ENCODE results near the gene LCN6.
"Not testable (repeated sequence)": the region's sequence is repeated elsewhere in the genome, so short reads cannot be mapped to it uniquely, and the experiment has no call there.

The LCN6 gene

DNA sequence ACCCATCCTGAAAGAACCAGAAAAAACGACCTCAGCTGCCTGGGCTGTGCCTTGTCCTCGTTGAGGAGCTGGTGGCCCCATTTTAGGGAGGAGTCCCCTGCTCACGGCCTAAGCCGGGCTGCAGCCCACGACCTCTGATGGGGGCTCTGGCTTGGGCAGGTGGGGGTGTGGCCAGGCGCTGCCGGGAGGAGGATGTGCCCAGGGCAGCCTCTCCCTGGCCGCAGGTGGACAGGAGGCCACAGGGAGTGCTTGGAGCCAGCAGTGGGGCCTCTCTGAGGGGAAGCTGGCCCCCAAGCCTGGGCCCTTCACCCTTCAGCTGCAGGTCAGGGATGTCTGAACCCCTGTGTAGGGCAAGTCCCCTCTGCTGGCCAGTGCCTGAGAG is 33.4 kb downstream of the LCN6 start:
- Mint-ChIP-seq H3K27ac (no peak overlapping the region), H3K36me3 (no peaks in the 10 kb centered on the region), H3K9me3 (no peaks in the 10 kb centered on the region), H3K4me3 (no peak overlapping the region), H3K4me1 (peaks cover 4% of the 10 kb centered on the region), H3K27me3 (peaks cover 62% of the 10 kb centered on the region)
- CTCF ChIA-PET, result interaction anchor here (1.1 to 1.7 kb wide), 2 partner anchors 12 to 15 kb away, joined by 4 to 5 read pairs; no protein-coding TSS in a partner anchor
- DNase-seq, result no peak

DNA sequence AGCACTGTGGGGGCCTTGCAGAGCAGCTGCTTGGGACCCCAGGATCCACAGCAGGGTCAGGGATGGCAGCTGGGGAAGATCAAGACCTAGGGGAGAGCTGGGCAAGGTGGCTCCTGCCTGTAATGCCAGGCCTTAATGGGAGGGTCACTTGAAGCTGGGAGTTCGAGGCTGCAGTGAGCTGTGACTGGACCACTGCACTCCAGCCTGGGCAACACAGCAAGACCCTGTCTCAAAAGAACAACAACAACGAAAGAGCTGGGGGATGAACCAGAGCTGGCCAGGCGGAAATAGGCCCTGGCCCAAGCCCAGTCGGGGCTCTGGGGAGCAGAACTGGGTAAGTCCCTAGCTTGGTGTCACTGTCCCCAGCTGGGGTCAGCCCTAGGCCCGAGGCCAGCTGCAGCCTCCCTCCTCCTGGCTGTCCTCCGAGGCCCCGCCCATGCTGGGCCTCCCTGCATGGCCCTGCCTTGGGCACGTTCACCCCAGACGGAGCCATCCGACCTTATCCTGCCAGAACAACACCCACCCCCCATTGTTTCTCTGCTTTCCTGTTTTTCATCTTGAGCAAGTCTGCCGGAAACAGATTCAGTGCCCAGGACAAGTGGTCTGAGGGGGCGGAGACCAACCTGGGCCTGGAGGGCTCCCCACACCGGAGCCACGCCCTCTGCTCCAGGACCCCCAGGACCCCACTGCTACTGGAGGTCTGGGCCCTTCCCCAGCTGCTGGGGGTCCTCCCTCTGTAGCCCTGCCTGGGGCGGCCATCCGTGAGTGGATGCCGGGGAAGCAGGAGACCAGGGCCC is 34.0 kb downstream of the LCN6 start:
- Mint-ChIP-seq H3K27me3 (peaks cover 68% of the 10 kb centered on the region), H3K36me3 (no peaks in the 10 kb centered on the region), H3K4me1 (peaks cover 4% of the 10 kb centered on the region), H3K9me3 (no peaks in the 10 kb centered on the region), H3K27ac (no peak overlapping the region), H3K4me3 (no peak overlapping the region)
- no peak for DNase-seq
- CTCF ChIA-PET, result interaction anchor here (1.3 to 1.7 kb wide), 2 partner anchors 12 to 315 kb away, joined by 3 to 5 read pairs; no protein-coding TSS in a partner anchor

- H3K27me3 Mint-ChIP-seq, result peaks cover 75% of the 10 kb centered on the region
- CTCF ChIA-PET, result interaction anchor here (0.8 to 1.7 kb wide), 3 partner anchors 13 to 316 kb away, joined by 3 to 5 read pairs (median 4); no protein-coding TSS in a partner anchor
- no peaks in the 10 kb centered on the region for H3K9me3 Mint-ChIP-seq
- no peak overlapping the region for H3K4me3 Mint-ChIP-seq
- no peaks in the 10 kb centered on the region for H3K36me3 Mint-ChIP-seq
- no peak for DNase-seq
- H3K4me1 Mint-ChIP-seq, result peaks cover 4% of the 10 kb centered on the region
- H3K27ac Mint-ChIP-seq, result no peak overlapping the region
Observed at GRCh38 chr9:136713550-136713949, 34.8 kb downstream of the LCN6 start.

- Mint-ChIP-seq H3K27me3 (peaks cover 79% of the 10 kb centered on the region), H3K4me3 (no peak overlapping the region), H3K4me1 (peaks cover 4% of the 10 kb centered on the region), H3K9me3 (no peaks in the 10 kb centered on the region), H3K27ac (no peak overlapping the region), H3K36me3 (no peaks in the 10 kb centered on the region)
- CTCF ChIA-PET, result interaction anchor here (0.8 to 1.3 kb wide), 2 partner anchors 14 to 316 kb away, joined by 3 to 4 read pairs; no protein-coding TSS in a partner anchor
- no peak for DNase-seq
Observed at GRCh38 chr9:136712690-136713544, 35.4 kb downstream of the LCN6 start.

GRCh38 chr9:136711751-136712689 is 36.3 kb downstream of the LCN6 start, which contains the start of gene DIPK1B:
Gene DIPK1B, plus strand, starts transcription at chr9:136712572. Its CDS starts 94 bp downstream, at chr9:136712666.
- Mint-ChIP-seq H3K27ac (no peak within 1 kb of the TSS), H3K4me1 (peaks cover 4% of the 10 kb centered on the region), H3K9me3 (no peaks in the 10 kb centered on the region), H3K27me3 (peaks cover 85% of the 10 kb centered on the region), H3K4me3 (peak within 1 kb of the TSS; percentile 56), H3K36me3 (no peaks in the 10 kb centered on the region)
- CTCF ChIA-PET, result no interaction called here
- DNase-seq, result no peak

DNA sequence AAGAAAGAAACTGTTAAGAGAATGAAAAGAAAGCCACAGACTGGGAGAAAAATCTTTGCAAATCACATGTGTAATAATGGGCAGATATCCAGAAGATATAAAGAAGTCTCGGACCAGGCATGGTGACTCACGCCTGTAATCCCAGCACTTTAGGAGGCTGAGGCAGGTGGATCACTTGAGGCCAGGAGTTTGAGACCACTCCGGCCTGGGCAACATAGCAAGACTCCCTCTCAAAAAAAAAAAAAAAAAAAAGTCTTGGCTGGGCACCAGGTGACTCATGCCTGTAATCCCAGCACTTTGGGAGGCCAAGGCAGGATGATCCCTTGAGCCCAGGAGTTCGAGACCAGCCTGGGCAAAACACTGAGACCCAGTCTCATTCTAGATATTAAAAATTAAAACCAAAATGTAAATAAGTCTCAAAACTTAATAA is 37.1 kb downstream of the LCN6 start:
- H3K9me3 Mint-ChIP-seq, H3K36me3 Mint-ChIP-seq, H3K27ac Mint-ChIP-seq, H3K4me1 Mint-ChIP-seq, DNase-seq, CTCF ChIA-PET: not testable (repeated sequence)
- H3K4me3 Mint-ChIP-seq, result peak overlapping the region; percentile 56
- H3K27me3 Mint-ChIP-seq, result peaks cover 91% of the 10 kb centered on the region

- Mint-ChIP-seq H3K4me3 (no peak overlapping the region), H3K9me3 (no peaks in the 10 kb centered on the region), H3K27me3 (peaks cover 91% of the 10 kb centered on the region), H3K36me3 (no peaks in the 10 kb centered on the region), H3K27ac (no peak overlapping the region), H3K4me1 (peaks cover 4% of the 10 kb centered on the region)
- CTCF ChIA-PET, result no interaction called here
- DNase-seq, result no peak
Observed at GRCh38 chr9:136710543-136710942, 37.8 kb downstream of the LCN6 start.

DNA sequence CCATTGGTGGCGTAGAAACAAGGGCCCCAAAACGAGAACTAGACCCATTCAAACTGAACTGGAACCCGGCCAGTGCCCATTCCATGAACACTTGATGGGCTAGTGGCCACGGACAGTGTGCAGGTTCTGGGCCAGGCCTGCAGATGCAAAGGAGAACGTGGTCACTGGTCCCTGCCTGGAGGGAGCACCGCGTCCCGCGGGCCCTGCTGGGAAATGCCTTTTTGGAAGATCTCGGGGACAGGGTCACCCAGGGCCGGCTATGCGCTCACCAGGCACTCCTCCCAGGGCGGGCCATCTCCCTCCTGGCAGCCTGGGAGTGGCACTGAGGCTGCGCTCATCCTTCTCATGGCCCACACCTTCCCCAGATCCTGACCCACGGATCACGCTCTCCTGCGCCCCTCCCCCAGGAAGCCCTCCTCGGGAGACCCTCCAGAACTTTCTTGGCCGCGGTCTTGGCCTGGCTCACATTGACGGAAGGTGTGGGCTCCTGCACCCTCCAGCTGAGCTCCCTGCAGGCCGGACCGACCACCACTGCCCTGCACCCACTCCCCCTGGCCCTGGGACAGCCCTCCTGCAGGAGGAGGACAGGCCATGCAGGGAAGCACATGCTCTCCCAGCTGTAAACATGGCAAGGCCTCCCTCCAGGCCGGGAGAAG is 38.7 kb downstream of the LCN6 start:
- CTCF ChIA-PET, result no interaction called here
- no peak overlapping the region for H3K27ac Mint-ChIP-seq
- no peak for DNase-seq
- H3K27me3 Mint-ChIP-seq, result peaks cover 91% of the 10 kb centered on the region
- peaks cover 4% of the 10 kb centered on the region for H3K4me1 Mint-ChIP-seq
- no peak overlapping the region for H3K4me3 Mint-ChIP-seq
- no peaks in the 10 kb centered on the region for H3K9me3 Mint-ChIP-seq
- no peaks in the 10 kb centered on the region for H3K36me3 Mint-ChIP-seq

DNA sequence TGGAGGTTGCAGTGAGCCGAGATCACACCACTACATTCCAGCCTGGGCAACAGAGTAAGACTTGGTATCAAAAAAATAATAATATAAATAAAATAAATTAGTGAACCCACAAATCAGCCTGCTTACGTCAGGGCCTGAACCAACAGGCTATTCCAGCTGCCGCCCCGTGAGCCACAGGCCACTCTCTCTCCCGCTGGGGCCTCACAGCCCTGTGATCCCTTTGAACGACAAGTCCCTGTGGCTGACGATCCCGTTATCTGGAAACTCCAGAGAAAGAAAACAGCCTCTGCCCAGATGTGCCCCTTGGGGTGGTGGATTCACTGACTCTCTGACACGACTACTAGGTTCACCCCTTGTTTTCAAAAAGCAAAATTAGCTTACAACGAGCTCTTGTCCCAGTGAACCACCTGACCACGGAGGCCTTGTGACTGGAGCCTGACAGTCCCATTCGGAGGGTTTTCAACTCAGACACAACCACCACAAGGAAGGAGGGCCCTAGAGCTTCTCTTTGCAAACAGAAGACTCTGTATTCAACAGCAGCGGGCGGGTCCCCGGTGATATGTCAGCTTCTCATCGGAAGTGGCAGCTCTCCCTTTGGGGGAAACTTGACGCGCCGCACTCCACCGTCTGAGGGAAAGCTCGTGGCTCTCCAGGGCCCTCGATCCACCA is 40.3 kb downstream of the LCN6 start:
- Mint-ChIP-seq H3K9me3 (no peaks in the 10 kb centered on the region), H3K36me3 (no peaks in the 10 kb centered on the region), H3K27me3 (peaks cover 91% of the 10 kb centered on the region), H3K4me3 (no peak overlapping the region), H3K4me1 (peaks cover 4% of the 10 kb centered on the region), H3K27ac (no peak overlapping the region)
- no peak for DNase-seq
- CTCF ChIA-PET, result no interaction called here

- H3K27ac Mint-ChIP-seq, result no peak overlapping the region
Observed at GRCh38 chr9:136707011-136707410, 41.3 kb downstream of the LCN6 start.

DNA sequence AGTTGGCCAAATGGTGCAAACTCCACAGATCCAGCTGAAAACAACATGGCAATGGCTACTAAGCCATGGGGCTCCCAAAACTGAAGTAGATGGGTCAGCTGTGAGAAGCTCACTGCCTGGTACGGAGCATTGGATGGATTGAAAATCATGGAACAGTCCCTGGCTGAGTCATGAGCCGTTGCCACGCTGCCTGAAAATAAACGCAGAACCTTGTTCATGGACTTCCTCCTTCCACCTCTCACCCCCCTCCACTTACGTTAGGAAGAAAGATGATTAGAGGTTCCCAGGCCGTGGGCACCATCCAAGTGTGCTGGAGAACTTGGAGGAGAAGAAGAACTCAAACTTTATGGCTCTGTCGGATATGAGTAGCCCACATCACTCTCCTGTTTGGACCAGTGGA is 42.8 kb downstream of the LCN6 start:
- no peaks in the 10 kb centered on the region for H3K9me3 Mint-ChIP-seq
- no peaks in the 10 kb centered on the region for H3K36me3 Mint-ChIP-seq
- H3K4me3 Mint-ChIP-seq, result no peak overlapping the region
- CTCF ChIA-PET, result no interaction called here
- H3K4me1 Mint-ChIP-seq, result peaks cover 15% of the 10 kb centered on the region
- H3K27ac Mint-ChIP-seq, result no peak overlapping the region
- peaks cover 92% of the 10 kb centered on the region for H3K27me3 Mint-ChIP-seq
- no peak for DNase-seq

More at GRCh38 chr9:136707011-136707410, 41.3 kb downstream of the LCN6 start:
- Mint-ChIP-seq H3K4me3 (no peak overlapping the region), H3K27me3 (peaks cover 92% of the 10 kb centered on the region), H3K9me3 (no peaks in the 10 kb centered on the region), H3K36me3 (no peaks in the 10 kb centered on the region), H3K4me1 (peaks cover 6% of the 10 kb centered on the region)
- no peak for DNase-seq
- CTCF ChIA-PET, result no interaction called here

DNA sequence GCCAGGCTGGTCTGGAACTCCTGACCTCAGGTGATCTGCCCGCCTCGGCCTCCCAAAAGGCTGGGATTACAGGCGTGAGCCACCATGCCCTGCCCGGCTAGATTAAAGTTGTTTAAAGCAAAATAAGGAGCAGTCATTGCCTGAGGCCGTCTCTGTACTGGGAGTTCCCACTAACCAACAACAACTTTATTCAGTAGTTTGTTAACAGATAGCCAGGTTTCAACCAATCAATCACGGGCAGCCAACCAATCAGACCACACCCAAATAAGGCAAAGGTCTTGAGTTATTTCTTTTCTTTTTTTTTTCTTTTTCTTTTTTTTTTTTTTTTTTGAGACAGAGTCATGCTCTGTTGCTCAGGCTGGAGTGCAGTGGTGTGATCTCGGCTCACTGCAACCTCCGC is 43.6 kb downstream of the LCN6 start:
- H3K4me3 Mint-ChIP-seq, H3K36me3 Mint-ChIP-seq, H3K27ac Mint-ChIP-seq, H3K9me3 Mint-ChIP-seq, CTCF ChIA-PET, DNase-seq: not testable (repeated sequence)
- peaks cover 20% of the 10 kb centered on the region for H3K4me1 Mint-ChIP-seq
- peaks cover 92% of the 10 kb centered on the region for H3K27me3 Mint-ChIP-seq

- Mint-ChIP-seq H3K27ac (peak overlapping the region; percentile 52), H3K9me3 (no peaks in the 10 kb centered on the region), H3K36me3 (no peaks in the 10 kb centered on the region), H3K27me3 (peaks cover 90% of the 10 kb centered on the region), H3K4me3 (no peak overlapping the region), H3K4me1 (peaks cover 20% of the 10 kb centered on the region)
- CTCF ChIA-PET, result no interaction called here
- no peak for DNase-seq
Observed at GRCh38 chr9:136703276-136703860, 45.0 kb downstream of the LCN6 start.

Data from activated naive CD4-positive, alpha-beta T cell treated with anti-CD3 and anti-CD28 coated beads, Interleukin-2, amount 10 ng/mL, durations not matched to agents 7 days and 5 days (primary cell).